H9 (cell line): ENCODE results near the gene TRIM26. TPM values are rescaled to one million over a fixed set of nuclear protein-coding genes. Genes with fewer than 3 reads are reported as not detected.

Experiments used
- DNase-seq: peaks from one replicate; pipeline ENCODE4 v3.0.0-alpha.2; 2017
- H2AFZ ChIP-seq: one replicate; pipeline ENCODE4 v1.6.1; 2013; ENCODE audit warnings: mild to moderate bottlenecking, low read length, control low read depth, moderate library complexity
- H2AK5ac ChIP-seq: 2 replicates; pipeline ENCODE4 v1.6.1; 2013; ENCODE audit warnings: low read length, control low read depth, mixed read lengths; ENCODE audit not compliant: insufficient read length
- H2BK120ac ChIP-seq: one replicate; pipeline ENCODE4 v1.6.1; 2013; ENCODE audit warnings: low read depth, mild to moderate bottlenecking, low read length, control low read depth, inconsistent platforms; ENCODE audit not compliant: poor library complexity, severe bottlenecking
- H2BK12ac ChIP-seq: 2 replicates; pipeline ENCODE4 v1.6.1; 2013; ENCODE audit warnings: low read length, control low read depth, mixed read lengths, low read depth; ENCODE audit not compliant: insufficient read length
- H2BK15ac ChIP-seq: 2 replicates; pipeline ENCODE4 v1.6.1; 2013; ENCODE audit warnings: low read depth, low read length, control low read depth
- H2BK20ac ChIP-seq: one replicate; pipeline ENCODE4 v1.6.1; 2013; ENCODE audit warnings: low read depth, mild to moderate bottlenecking, low read length, control low read depth, inconsistent platforms; ENCODE audit not compliant: poor library complexity, severe bottlenecking
- H2BK5ac ChIP-seq: 2 replicates; pipeline ENCODE4 v1.6.1; 2013; ENCODE audit warnings: low read length, control low read depth, mixed read lengths; ENCODE audit not compliant: insufficient read length
- H3K14ac ChIP-seq: 2 replicates; pipeline ENCODE4 v1.6.1; 2013; ENCODE audit warnings: low read length, control low read depth; ENCODE audit not compliant: insufficient read depth
- H3K18ac ChIP-seq: 2 replicates; pipeline ENCODE4 v1.6.1; 2013; ENCODE audit warnings: low read depth, mild to moderate bottlenecking, mixed read lengths, low read length, control low read depth; ENCODE audit not compliant: insufficient read length
- H3K23ac ChIP-seq: 2 replicates; pipeline ENCODE4 v1.6.1; 2013; ENCODE audit warnings: low read length, control low read depth, mixed read lengths, low read depth; ENCODE audit not compliant: insufficient read length
- H3K23me2 ChIP-seq: 2 replicates; pipeline ENCODE4 v1.6.1; 2013; ENCODE audit warnings: low read depth, mild to moderate bottlenecking, mixed read lengths, low read length, control low read depth; ENCODE audit not compliant: insufficient read length, poor library complexity, severe bottlenecking
- H3K27ac ChIP-seq: 2 replicates; pipeline ENCODE4 v1.5.1; 2013; ENCODE audit warnings: low read length, control low read depth, mixed read lengths, low read depth; ENCODE audit not compliant: insufficient read length
- H3K27me3 ChIP-seq: 2 replicates; pipeline ENCODE4 v1.6.1; 2013; ENCODE audit warnings: low read length, control low read depth, inconsistent platforms; ENCODE audit not compliant: insufficient read depth
- H3K4ac ChIP-seq: 2 replicates; pipeline ENCODE4 v1.6.1; 2013; ENCODE audit warnings: low read depth, mild to moderate bottlenecking, control low read depth, inconsistent platforms, low read length, moderate library complexity
- H3K4me1 ChIP-seq: 2 replicates; pipeline ENCODE4 v1.6.1; 2013; ENCODE audit warnings: low read length, control low read depth, inconsistent platforms; ENCODE audit not compliant: insufficient read depth
- H3K4me2 ChIP-seq: 2 replicates; pipeline ENCODE4 v1.6.1; 2013; ENCODE audit warnings: low read length, control low read depth, mixed read lengths; ENCODE audit not compliant: insufficient read length, insufficient read depth
- H3K56ac ChIP-seq: 2 replicates; pipeline ENCODE4 v1.6.1; 2013; ENCODE audit warnings: low read depth, mild to moderate bottlenecking, mixed read lengths, low read length, control low read depth; ENCODE audit not compliant: insufficient read length
- H3K79me1 ChIP-seq: 2 replicates; pipeline ENCODE4 v1.6.1; 2013; ENCODE audit warnings: low read depth, mild to moderate bottlenecking, moderate library complexity, low read length, control low read depth, inconsistent platforms; ENCODE audit not compliant: insufficient read depth, poor library complexity, severe bottlenecking
- H3K79me2 ChIP-seq: 2 replicates; pipeline ENCODE4 v1.6.1; 2013; ENCODE audit warnings: low read length, control low read depth, inconsistent platforms; ENCODE audit not compliant: insufficient read depth
- H3K9ac ChIP-seq: 2 replicates; pipeline ENCODE4 v1.6.1; 2013; ENCODE audit warnings: low read length, control low read depth, mixed read lengths; ENCODE audit not compliant: insufficient read length; ENCODE audit errors: extremely low read depth
- H3K9me3 ChIP-seq: one replicate; pipeline ENCODE4 v1.6.1; 2013; ENCODE audit warnings: low read depth, low read length, inconsistent platforms; ENCODE audit not compliant: control insufficient read depth
- H3T11ph ChIP-seq: one replicate; pipeline ENCODE4 v1.6.1; 2013; ENCODE audit warnings: mild to moderate bottlenecking, low read length, control low read depth, inconsistent platforms
- H4K20me1 ChIP-seq: one replicate; pipeline ENCODE4 v1.6.1; 2013; ENCODE audit not compliant: control insufficient read depth, insufficient read length, insufficient read depth
- H4K5ac ChIP-seq: 2 replicates; pipeline ENCODE4 v1.6.1; 2013; ENCODE audit warnings: low read depth, mild to moderate bottlenecking, mixed read lengths, low read length, control low read depth; ENCODE audit not compliant: insufficient read length
- H4K8ac ChIP-seq: replicated peaks from 2 replicates; pipeline ENCODE4 v1.6.1; 2013; ENCODE audit warnings: low read length, control low read depth, mixed read lengths, low read depth; ENCODE audit not compliant: insufficient read length
- H4K91ac ChIP-seq: 2 replicates; pipeline ENCODE4 v1.6.1; 2013; ENCODE audit warnings: low read depth, mild to moderate bottlenecking, moderate library complexity, mixed read lengths, low read length, control low read depth; ENCODE audit not compliant: insufficient read length
- H3K27ac Mint-ChIP-seq, 3 experiments: 2 replicates in 2 of 3; 3 replicates in 1 of 3; pipeline ENCODE4 v1.8.0; 2020 to 2021; ENCODE audit warnings: mixed read lengths in 3 of 3, mild to moderate bottlenecking in 1 of 3, moderate library complexity in 1 of 3
- H3K27me3 Mint-ChIP-seq: 2 replicates; pipeline ENCODE4 v1.8.0; 2021; ENCODE audit warnings: low read depth, mild to moderate bottlenecking, moderate library complexity, mixed read lengths
- H3K36me3 Mint-ChIP-seq, 3 experiments: 2 replicates in 2 of 3; 3 replicates in 1 of 3; pipeline ENCODE4 v1.8.0; 2020 to 2021; ENCODE audit warnings: low read depth in 3 of 3, mixed read lengths in 3 of 3; ENCODE audit not compliant: insufficient read depth in 1 of 3
- H3K4me1 Mint-ChIP-seq, 2 experiments: 2 replicates each; pipeline ENCODE4 v1.8.0; 2020; ENCODE audit warnings: mixed read lengths in 2 of 2
- H3K4me3 Mint-ChIP-seq, 2 experiments: 2 replicates in 1 of 2; 3 replicates in 1 of 2; pipeline ENCODE4 v1.8.0; 2020 to 2021; ENCODE audit warnings: mild to moderate bottlenecking in 2 of 2, mixed read lengths in 2 of 2, moderate library complexity in 1 of 2
- H3K9me3 Mint-ChIP-seq, 2 experiments: 2 replicates in 1 of 2; 3 replicates in 1 of 2; pipeline ENCODE4 v1.8.0; 2020; ENCODE audit warnings: mild to moderate bottlenecking in 2 of 2, mixed read lengths in 2 of 2, moderate library complexity in 1 of 2
- CTCF ChIP-seq: fragments of 200-600 bp; sonication (generic); conservative IDR thresholded peaks from 3 replicates; pipeline ENCODE4 v1.8.0; 2021; ENCODE audit warnings: antibody characterized with exemption, mild to moderate bottlenecking
- WGBS: extraction: QIAGEN DNeasy Blood & Tissue Kit; methylation state at CpG from one replicate; pipeline ENCODE4 v1.1.7; 2013; ENCODE audit warnings: missing lambda C conversion rate, low lambda C conversion rate, mixed read lengths; ENCODE audit not compliant: insufficient read length; ENCODE audit errors: extremely low coverage; 5-methylcytosine and 5-hydroxymethylcytosine counted together
- total RNA-seq: library from RNA; stranded (reverse); gene quantifications from 2 replicates; pipeline ENCODE4 v1.2.1, GENCODE V29; 2021

The TRIM26 gene
- total RNA-seq, 1 experiment from 2014 or later = 35.8 TPM

GRCh38 chr6:30147096-30147495 lies 66.1 kb downstream of the TRIM26 start:
- H3K9me3 Mint-ChIP-seq = no peaks in the 10 kb centered on the region
- DNase-seq = no peak
- no peak overlapping the region for H2BK20ac ChIP-seq
- H3K79me1 ChIP-seq = no peaks in the 10 kb centered on the region
- no peak overlapping the region for H3K4me2 ChIP-seq
- no peak overlapping the region for H3T11ph ChIP-seq
- no peak overlapping the region for H2BK15ac ChIP-seq
- no peak overlapping the region for H3K27ac Mint-ChIP-seq
- H2BK5ac ChIP-seq = no peak overlapping the region
- H2AFZ ChIP-seq = no peak overlapping the region
- TF ChIP-seq CTCF = no peak
- H3K36me3 Mint-ChIP-seq = no peaks in the 10 kb centered on the region
- WGBS = no CpG with 5 or more reads among the region's 3 CpGs
- no peak overlapping the region for H3K14ac ChIP-seq
- H3K4me3 Mint-ChIP-seq = no peak overlapping the region
- H3K9me3 ChIP-seq = no peaks in the 10 kb centered on the region
- H3K56ac ChIP-seq = no peak overlapping the region
- no peaks in the 10 kb centered on the region for H3K79me2 ChIP-seq
- no peak overlapping the region for H3K27ac ChIP-seq
- H3K27me3 Mint-ChIP-seq = peaks cover 42% of the 10 kb centered on the region
- no peak overlapping the region for H2BK120ac ChIP-seq
- H3K23ac ChIP-seq = no peak overlapping the region
- H3K4me1 ChIP-seq = peaks cover 3% of the 10 kb centered on the region; the same call in 1 of the 2 replicates
- H3K4me1 Mint-ChIP-seq = peaks cover 8 to 9% of the 10 kb centered on the region in 2 experiments
- H4K20me1 ChIP-seq = no peaks in the 10 kb centered on the region
- no peak overlapping the region for H2AK5ac ChIP-seq
- H3K23me2 ChIP-seq = no peaks in the 10 kb centered on the region
- H4K8ac ChIP-seq = no peak overlapping the region
- H4K5ac ChIP-seq = no peak overlapping the region
- H3K4ac ChIP-seq = no peak overlapping the region
- H3K9ac ChIP-seq = no peak overlapping the region
- no peak overlapping the region for H4K91ac ChIP-seq
- H3K27me3 ChIP-seq = no peaks in the 10 kb centered on the region
- H3K18ac ChIP-seq = no peak overlapping the region
- H2BK12ac ChIP-seq = no peak overlapping the region
